HepG2 (cell line): ENCODE data around the gene MAP1LC3A. TPM values are rescaled to one million over a fixed set of nuclear protein-coding genes. Genes with fewer than 3 reads are reported as not detected.

Experiments used
- AGO1 ChIP-seq: fragments of 200-400 bp; formaldehyde crosslinking; IDR thresholded peaks from 2 replicates; pipeline ENCODE4 v1.6.1; 2017; ENCODE audit warnings: mild to moderate bottlenecking, low read depth, low read length, moderate library complexity; ENCODE audit not compliant: poor library complexity, severe bottlenecking
- ASH2L ChIP-seq: fragments of 300-600, 200-600 bp; sonication (generic); IDR thresholded peaks from 2 replicates; pipeline ENCODE4 v1.7.0; 2017; ENCODE audit warnings: low read depth, mild to moderate bottlenecking, moderate library complexity, mixed read lengths, low read length; ENCODE audit not compliant: insufficient read length
- EED ChIP-seq: sonication (generic); formaldehyde crosslinking; IDR thresholded peaks from 2 replicates; pipeline ENCODE4 v1.5.0; 2020; ENCODE audit warnings: mild to moderate bottlenecking, missing genetic modification reagents
- HMG20B ChIP-seq: conservative IDR thresholded peaks from 2 replicates; pipeline ENCODE4 v1.6.1; 2016; ENCODE audit warnings: missing genetic modification reagents, missing compliant biosample characterization
- MXD4 ChIP-seq: IDR thresholded peaks from 2 replicates; pipeline ENCODE4 v1.6.1; 2016; ENCODE audit warnings: mild to moderate bottlenecking, missing biosample characterization, missing genetic modification reagents
- NAIF1 ChIP-seq: sonication (generic); formaldehyde crosslinking; IDR thresholded peaks from 2 replicates; pipeline ENCODE4 v1.5.0; 2020; ENCODE audit warnings: mild to moderate bottlenecking, missing genetic modification reagents, borderline replicate concordance
- PRPF4 ChIP-seq: fragments of 200-400 bp; formaldehyde crosslinking; IDR thresholded peaks from 2 replicates; pipeline ENCODE4 v1.6.1; 2016; ENCODE audit warnings: low read length, low read depth; ENCODE audit not compliant: poor library complexity, severe bottlenecking
- SMAD3 ChIP-seq: sonication (generic); formaldehyde crosslinking; IDR thresholded peaks from 2 replicates; pipeline ENCODE4 v1.4.0; 2020; ENCODE audit warnings: missing genetic modification reagents
- TIGD3 ChIP-seq: sonication (generic); formaldehyde crosslinking; IDR thresholded peaks from 2 replicates; pipeline ENCODE4 v1.5.1; 2020; ENCODE audit warnings: mild to moderate bottlenecking, missing genetic modification reagents, borderline replicate concordance
- ZEB1 ChIP-seq: IDR thresholded peaks from 2 replicates; pipeline ENCODE4 v1.6.1; 2012; ENCODE audit warnings: mild to moderate bottlenecking, low read depth, inconsistent platforms; ENCODE audit not compliant: insufficient replicate concordance
- ZNF143 ChIP-seq: sonication (generic); formaldehyde crosslinking; IDR thresholded peaks from 2 replicates; pipeline ENCODE4 v1.4.0; 2020; ENCODE audit warnings: missing genetic modification reagents
- ZNF17 ChIP-seq: sonication (generic); formaldehyde crosslinking; IDR thresholded peaks from 2 replicates; pipeline ENCODE4 v1.5.0; 2020; ENCODE audit warnings: mild to moderate bottlenecking, missing genetic modification reagents
- ZNF296 ChIP-seq: sonication (generic); formaldehyde crosslinking; conservative IDR thresholded peaks from 2 replicates; pipeline ENCODE4 v1.5.0; 2020; ENCODE audit warnings: mild to moderate bottlenecking, missing genetic modification reagents
- ZNF652 ChIP-seq: IDR thresholded peaks from 2 replicates; pipeline ENCODE4 v1.6.1; 2016; ENCODE audit warnings: low read depth, borderline replicate concordance
- ZNF891 ChIP-seq: sonication (generic); formaldehyde crosslinking; IDR thresholded peaks from 2 replicates; pipeline ENCODE4 v1.5.0; 2020; ENCODE audit warnings: mild to moderate bottlenecking, missing genetic modification reagents
- polyA plus RNA-seq, 8 experiments: library from polyadenylated mRNA; depleted of rRNA in 3 of 8; stranded (reverse) in 7 of 8; unstranded in 1 of 8; fragments of >200 nt; fragmentation: Illumina TruSeq in 4 of 8; extraction: Trizol in 4 of 8; gene quantifications; 2 replicates each; pipeline versions ENCODE4 v1.2.1 to v1.2.3, GENCODE V29; 2011 to 2016; ENCODE audit warnings: low read depth in 4 of 8, missing spikeins in 1 of 8, mixed read lengths in 1 of 8; ENCODE audit not compliant: insufficient read depth in 1 of 8
- total RNA-seq, 5 experiments: library from RNA; depleted of rRNA; stranded (reverse); fragments of >200 nt; fragmentation: Illumina TruSeq; extraction: Trizol; gene quantifications; 2 replicates each; pipeline ENCODE4 v1.2.3, GENCODE V29; 2016; ENCODE audit warnings: low read depth in 1 of 5
- TF ChIP-seq, protein P1 (sequence below): sonication (generic); formaldehyde crosslinking; IDR thresholded peaks from 2 replicates; pipeline ENCODE4 v1.4.0; 2020; ENCODE audit warnings: mild to moderate bottlenecking, low read depth, missing genetic modification reagents
- TF ChIP-seq, protein P2 (sequence below): sonication (generic); formaldehyde crosslinking; IDR thresholded peaks from 2 replicates; pipeline ENCODE4 v1.4.0; 2020; ENCODE audit warnings: mild to moderate bottlenecking, missing genetic modification reagents, borderline replicate concordance
- TF ChIP-seq, protein P3 (sequence below): sonication (generic); formaldehyde crosslinking; IDR thresholded peaks from 2 replicates; pipeline ENCODE4 v1.4.0; 2020; ENCODE audit warnings: mild to moderate bottlenecking, missing genetic modification reagents

The MAP1LC3A gene
- total and polyA plus RNA-seq, 2 of the 13 experiments (the other 11 are each of a cell fraction or from before 2014, with no cell fraction given), result not detected

- TF ChIP-seq HMG20B (CRISPR knock-in tag) (no peak), EED (CRISPR knock-in tag) (no peak), AGO1 (no peak), SMAD3 (no peak), PRPF4 (no peak), NAIF1 (CRISPR knock-in tag) (no peak; the same call in 1 of the 2 replicates), ZNF296 (no peak), ZNF891 (CRISPR knock-in tag) (no peak), ASH2L (no peak), ZEB1 (no peak), ZNF143 (no peak), TIGD3 (no peak), MXD4 (CRISPR knock-in tag) (no peak), ZNF652 (CRISPR knock-in tag) (peak; percentile 98), ZNF17 (CRISPR knock-in tag) (no peak)
- TF ChIP-seq, protein P1, sequence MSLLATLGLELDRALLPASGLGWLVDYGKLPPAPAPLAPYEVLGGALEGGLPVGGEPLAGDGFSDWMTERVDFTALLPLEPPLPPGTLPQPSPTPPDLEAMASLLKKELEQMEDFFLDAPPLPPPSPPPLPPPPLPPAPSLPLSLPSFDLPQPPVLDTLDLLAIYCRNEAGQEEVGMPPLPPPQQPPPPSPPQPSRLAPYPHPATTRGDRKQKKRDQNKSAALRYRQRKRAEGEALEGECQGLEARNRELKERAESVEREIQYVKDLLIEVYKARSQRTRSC (CRISPR knock-in tag), result no peak
- TF ChIP-seq, protein P2, sequence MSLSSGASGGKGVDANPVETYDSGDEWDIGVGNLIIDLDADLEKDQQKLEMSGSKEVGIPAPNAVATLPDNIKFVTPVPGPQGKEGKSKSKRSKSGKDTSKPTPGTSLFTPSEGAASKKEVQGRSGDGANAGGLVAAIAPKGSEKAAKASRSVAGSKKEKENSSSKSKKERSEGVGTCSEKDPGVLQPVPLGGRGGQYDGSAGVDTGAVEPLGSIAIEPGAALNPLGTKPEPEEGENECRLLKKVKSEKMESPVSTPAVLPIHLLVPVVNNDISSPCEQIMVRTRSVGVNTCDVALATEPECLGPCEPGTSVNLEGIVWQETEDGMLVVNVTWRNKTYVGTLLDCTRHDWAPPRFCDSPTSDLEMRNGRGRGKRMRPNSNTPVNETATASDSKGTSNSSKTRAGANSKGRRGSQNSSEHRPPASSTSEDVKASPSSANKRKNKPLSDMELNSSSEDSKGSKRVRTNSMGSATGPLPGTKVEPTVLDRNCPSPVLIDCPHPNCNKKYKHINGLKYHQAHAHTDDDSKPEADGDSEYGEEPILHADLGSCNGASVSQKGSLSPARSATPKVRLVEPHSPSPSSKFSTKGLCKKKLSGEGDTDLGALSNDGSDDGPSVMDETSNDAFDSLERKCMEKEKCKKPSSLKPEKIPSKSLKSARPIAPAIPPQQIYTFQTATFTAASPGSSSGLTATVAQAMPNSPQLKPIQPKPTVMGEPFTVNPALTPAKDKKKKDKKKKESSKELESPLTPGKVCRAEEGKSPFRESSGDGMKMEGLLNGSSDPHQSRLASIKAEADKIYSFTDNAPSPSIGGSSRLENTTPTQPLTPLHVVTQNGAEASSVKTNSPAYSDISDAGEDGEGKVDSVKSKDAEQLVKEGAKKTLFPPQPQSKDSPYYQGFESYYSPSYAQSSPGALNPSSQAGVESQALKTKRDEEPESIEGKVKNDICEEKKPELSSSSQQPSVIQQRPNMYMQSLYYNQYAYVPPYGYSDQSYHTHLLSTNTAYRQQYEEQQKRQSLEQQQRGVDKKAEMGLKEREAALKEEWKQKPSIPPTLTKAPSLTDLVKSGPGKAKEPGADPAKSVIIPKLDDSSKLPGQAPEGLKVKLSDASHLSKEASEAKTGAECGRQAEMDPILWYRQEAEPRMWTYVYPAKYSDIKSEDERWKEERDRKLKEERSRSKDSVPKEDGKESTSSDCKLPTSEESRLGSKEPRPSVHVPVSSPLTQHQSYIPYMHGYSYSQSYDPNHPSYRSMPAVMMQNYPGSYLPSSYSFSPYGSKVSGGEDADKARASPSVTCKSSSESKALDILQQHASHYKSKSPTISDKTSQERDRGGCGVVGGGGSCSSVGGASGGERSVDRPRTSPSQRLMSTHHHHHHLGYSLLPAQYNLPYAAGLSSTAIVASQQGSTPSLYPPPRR (CRISPR knock-in tag), result no peak
- TF ChIP-seq, protein P3, sequence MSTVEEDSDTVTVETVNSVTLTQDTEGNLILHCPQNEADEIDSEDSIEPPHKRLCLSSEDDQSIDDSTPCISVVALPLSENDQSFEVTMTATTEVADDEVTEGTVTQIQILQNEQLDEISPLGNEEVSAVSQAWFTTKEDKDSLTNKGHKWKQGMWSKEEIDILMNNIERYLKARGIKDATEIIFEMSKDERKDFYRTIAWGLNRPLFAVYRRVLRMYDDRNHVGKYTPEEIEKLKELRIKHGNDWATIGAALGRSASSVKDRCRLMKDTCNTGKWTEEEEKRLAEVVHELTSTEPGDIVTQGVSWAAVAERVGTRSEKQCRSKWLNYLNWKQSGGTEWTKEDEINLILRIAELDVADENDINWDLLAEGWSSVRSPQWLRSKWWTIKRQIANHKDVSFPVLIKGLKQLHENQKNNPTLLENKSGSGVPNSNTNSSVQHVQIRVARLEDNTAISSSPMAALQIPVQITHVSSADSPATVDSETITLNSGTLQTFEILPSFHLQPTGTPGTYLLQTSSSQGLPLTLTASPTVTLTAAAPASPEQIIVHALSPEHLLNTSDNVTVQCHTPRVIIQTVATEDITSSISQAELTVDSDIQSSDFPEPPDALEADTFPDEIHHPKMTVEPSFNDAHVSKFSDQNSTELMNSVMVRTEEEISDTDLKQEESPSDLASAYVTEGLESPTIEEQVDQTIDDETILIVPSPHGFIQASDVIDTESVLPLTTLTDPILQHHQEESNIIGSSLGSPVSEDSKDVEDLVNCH (CRISPR knock-in tag), result no peak
Measured at GRCh38 chr20:34604980-34605788, 46.7 kb downstream of the MAP1LC3A start (continued).
